Neural cell (in vitro differentiated cells): ENCODE data around the gene RTP5.

Experiments
- EP300 ChIP-seq: fragments of 450-650 bp; conservative IDR thresholded peaks from 2 replicates; pipeline ENCODE4 v1.6.1; 2014; ENCODE audit warnings: antibody characterized with exemption, mild to moderate bottlenecking, moderate library complexity; ENCODE audit not compliant: poor library complexity, severe bottlenecking
- EZH2 ChIP-seq: fragments of 200-600, 300-800 bp; shearing (Covaris generic), sonication (generic); IDR thresholded peaks from 2 replicates; pipeline ENCODE4 v1.6.1; 2014; ENCODE audit warnings: antibody characterized with exemption, low read length, borderline replicate concordance, mild to moderate bottlenecking; ENCODE audit not compliant: insufficient read depth, poor library complexity, severe bottlenecking
- MXI1 ChIP-seq: fragments of 450-650 bp; conservative IDR thresholded peaks from 2 replicates; pipeline ENCODE4 v1.6.1; 2014; ENCODE audit warnings: antibody characterized with exemption, mild to moderate bottlenecking; ENCODE audit not compliant: poor library complexity, severe bottlenecking
- POLR2AphosphoS5 ChIP-seq: IDR thresholded peaks from 2 replicates; pipeline ENCODE4 v1.6.1; 2012
- RAD21 ChIP-seq: fragments of 450-650 bp; conservative IDR thresholded peaks from 2 replicates; pipeline ENCODE4 v1.6.1; 2014; ENCODE audit warnings: antibody characterized with exemption, mild to moderate bottlenecking, moderate library complexity
- SMC3 ChIP-seq: fragments of 450-650 bp; conservative IDR thresholded peaks from 2 replicates; pipeline ENCODE4 v1.6.1; 2014; ENCODE audit warnings: antibody characterized with exemption, mild to moderate bottlenecking, moderate library complexity; ENCODE audit not compliant: poor library complexity
- TF ChIP-seq, protein P1 (sequence below): fragments of 450-650 bp; IDR thresholded peaks from 2 replicates; pipeline ENCODE4 v1.5.1; 2014; ENCODE audit warnings: antibody characterized with exemption, mild to moderate bottlenecking, moderate library complexity; ENCODE audit not compliant: poor library complexity, severe bottlenecking
- TF ChIP-seq, protein P2 (sequence below): IDR thresholded peaks from 2 replicates; pipeline ENCODE4 v1.6.1; 2012; ENCODE audit warnings: borderline replicate concordance

DNA sequence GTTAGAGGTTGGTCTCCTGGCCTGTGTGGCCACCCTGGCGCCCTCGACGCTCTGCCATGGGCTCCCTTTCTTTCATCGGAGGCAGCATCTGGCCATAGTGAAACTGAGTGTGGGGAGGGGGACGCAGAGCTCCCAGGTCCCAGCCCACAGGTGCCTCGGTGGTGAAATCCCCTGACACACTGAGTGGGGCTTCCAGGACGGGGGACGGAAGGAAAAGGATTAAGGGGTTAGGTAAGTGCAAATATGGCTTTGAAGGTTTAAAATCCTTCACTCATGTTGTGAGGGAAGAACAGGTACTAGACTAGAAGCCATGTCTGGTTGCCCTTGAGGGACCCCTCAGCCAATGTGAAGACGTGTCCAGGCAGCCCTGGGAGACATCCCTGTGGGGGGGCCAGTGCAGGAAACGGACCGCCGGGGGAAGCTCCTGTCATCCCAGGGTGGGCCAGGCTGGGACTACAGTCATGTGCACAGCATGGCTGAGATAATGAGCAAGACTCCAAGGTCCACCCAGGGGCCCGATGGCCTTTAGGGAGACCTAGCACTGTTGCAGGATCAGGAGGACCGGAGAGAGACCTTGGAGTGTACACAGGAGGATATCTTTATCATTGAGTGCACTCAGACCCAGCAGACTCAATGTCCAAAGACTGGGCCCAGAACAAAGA, 36.3 kb downstream of the RTP5 start:
- TF ChIP-seq, protein P1, sequence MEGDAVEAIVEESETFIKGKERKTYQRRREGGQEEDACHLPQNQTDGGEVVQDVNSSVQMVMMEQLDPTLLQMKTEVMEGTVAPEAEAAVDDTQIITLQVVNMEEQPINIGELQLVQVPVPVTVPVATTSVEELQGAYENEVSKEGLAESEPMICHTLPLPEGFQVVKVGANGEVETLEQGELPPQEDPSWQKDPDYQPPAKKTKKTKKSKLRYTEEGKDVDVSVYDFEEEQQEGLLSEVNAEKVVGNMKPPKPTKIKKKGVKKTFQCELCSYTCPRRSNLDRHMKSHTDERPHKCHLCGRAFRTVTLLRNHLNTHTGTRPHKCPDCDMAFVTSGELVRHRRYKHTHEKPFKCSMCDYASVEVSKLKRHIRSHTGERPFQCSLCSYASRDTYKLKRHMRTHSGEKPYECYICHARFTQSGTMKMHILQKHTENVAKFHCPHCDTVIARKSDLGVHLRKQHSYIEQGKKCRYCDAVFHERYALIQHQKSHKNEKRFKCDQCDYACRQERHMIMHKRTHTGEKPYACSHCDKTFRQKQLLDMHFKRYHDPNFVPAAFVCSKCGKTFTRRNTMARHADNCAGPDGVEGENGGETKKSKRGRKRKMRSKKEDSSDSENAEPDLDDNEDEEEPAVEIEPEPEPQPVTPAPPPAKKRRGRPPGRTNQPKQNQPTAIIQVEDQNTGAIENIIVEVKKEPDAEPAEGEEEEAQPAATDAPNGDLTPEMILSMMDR = no peak
- TF ChIP-seq EZH2 (no peak), SMC3 (no peak), POLR2AphosphoS5 (no peak), EP300 (no peak), RAD21 (no peak), MXI1 (no peak)
- TF ChIP-seq, protein P2, sequence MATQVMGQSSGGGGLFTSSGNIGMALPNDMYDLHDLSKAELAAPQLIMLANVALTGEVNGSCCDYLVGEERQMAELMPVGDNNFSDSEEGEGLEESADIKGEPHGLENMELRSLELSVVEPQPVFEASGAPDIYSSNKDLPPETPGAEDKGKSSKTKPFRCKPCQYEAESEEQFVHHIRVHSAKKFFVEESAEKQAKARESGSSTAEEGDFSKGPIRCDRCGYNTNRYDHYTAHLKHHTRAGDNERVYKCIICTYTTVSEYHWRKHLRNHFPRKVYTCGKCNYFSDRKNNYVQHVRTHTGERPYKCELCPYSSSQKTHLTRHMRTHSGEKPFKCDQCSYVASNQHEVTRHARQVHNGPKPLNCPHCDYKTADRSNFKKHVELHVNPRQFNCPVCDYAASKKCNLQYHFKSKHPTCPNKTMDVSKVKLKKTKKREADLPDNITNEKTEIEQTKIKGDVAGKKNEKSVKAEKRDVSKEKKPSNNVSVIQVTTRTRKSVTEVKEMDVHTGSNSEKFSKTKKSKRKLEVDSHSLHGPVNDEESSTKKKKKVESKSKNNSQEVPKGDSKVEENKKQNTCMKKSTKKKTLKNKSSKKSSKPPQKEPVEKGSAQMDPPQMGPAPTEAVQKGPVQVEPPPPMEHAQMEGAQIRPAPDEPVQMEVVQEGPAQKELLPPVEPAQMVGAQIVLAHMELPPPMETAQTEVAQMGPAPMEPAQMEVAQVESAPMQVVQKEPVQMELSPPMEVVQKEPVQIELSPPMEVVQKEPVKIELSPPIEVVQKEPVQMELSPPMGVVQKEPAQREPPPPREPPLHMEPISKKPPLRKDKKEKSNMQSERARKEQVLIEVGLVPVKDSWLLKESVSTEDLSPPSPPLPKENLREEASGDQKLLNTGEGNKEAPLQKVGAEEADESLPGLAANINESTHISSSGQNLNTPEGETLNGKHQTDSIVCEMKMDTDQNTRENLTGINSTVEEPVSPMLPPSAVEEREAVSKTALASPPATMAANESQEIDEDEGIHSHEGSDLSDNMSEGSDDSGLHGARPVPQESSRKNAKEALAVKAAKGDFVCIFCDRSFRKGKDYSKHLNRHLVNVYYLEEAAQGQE = no peak
